Transverse colon (tissue), 4 donors: Measurements from ENCODE around the gene AFAP1L2.

ENCODE experiments used
- EP300 ChIP-seq: sonication (generic); formaldehyde crosslinking; IDR thresholded peaks from one replicate; pipeline ENCODE4 v1.6.1; 2017; ENCODE audit warnings: antibody characterized with exemption, low read depth
- POLR2A ChIP-seq: fragments of 450-650 bp; IDR thresholded peaks from one replicate; pipeline ENCODE4 v1.6.1; 2016; ENCODE audit warnings: antibody characterized with exemption, mild to moderate bottlenecking, moderate library complexity
- POLR2AphosphoS5 ChIP-seq, 3 donors: sonication (generic); formaldehyde crosslinking; IDR thresholded peaks; one replicate each; pipeline ENCODE4 v1.6.1; 2016; ENCODE audit warnings: antibody characterized with exemption in 3 of 3
- TF ChIP-seq, protein P1 (sequence below), 5 experiments: fragments of 200-600 bp in 3 of 5; fragments of 450-650 bp in 2 of 5; sonication (generic) in 3 of 5; IDR thresholded peaks; 1 replicate in 2 of 5; 2 replicates in 3 of 5; pipeline ENCODE4 v1.5.1; 2016 to 2017; ENCODE audit warnings: antibody characterized with exemption in 5 of 5, inconsistent platforms in 3 of 5, mild to moderate bottlenecking in 2 of 5, moderate library complexity in 1 of 5

DNA sequence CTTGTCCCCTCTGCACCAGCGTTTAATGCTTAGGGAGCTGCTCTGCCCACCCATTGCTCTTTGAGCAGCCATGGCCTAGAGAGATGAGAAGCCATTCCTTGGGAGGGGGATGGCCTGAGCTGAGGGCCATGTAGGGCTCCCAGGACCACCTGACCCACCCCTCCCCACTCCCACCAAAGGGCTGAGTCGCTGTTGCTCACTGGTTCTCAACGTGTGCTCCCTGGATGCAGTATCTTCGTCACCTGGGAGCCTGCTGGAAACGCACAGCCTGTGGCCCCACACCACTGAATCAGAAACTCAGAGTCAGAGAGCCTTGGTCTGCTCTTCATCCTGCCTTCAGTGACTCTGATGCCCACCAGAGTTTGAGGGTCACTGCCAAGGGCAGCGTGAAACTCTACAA, 128.2 kb downstream of the AFAP1L2 start:
- TF ChIP-seq POLR2A (no peak), EP300 (no peak), POLR2AphosphoS5 (IDR thresholded peaks at IDR 0.05) (no peak)
- TF ChIP-seq, protein P1, sequence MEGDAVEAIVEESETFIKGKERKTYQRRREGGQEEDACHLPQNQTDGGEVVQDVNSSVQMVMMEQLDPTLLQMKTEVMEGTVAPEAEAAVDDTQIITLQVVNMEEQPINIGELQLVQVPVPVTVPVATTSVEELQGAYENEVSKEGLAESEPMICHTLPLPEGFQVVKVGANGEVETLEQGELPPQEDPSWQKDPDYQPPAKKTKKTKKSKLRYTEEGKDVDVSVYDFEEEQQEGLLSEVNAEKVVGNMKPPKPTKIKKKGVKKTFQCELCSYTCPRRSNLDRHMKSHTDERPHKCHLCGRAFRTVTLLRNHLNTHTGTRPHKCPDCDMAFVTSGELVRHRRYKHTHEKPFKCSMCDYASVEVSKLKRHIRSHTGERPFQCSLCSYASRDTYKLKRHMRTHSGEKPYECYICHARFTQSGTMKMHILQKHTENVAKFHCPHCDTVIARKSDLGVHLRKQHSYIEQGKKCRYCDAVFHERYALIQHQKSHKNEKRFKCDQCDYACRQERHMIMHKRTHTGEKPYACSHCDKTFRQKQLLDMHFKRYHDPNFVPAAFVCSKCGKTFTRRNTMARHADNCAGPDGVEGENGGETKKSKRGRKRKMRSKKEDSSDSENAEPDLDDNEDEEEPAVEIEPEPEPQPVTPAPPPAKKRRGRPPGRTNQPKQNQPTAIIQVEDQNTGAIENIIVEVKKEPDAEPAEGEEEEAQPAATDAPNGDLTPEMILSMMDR (IDR thresholded peaks at IDR 0.05), result no peak
